VCaP (cell line): ENCODE measurements around the gene RNF182.

Source experiments
- H3K27ac ChIP-seq: fragments of 450-650 bp; 2 replicates; pipeline ENCODE4 v1.5.1; 2017
- TF ChIP-seq, protein P1 (sequence below): fragments of 450-650 bp; conservative IDR thresholded peaks from 2 replicates; pipeline ENCODE4 v1.5.1; 2017; ENCODE audit warnings: mild to moderate bottlenecking, moderate library complexity

RNF182 gene

DNA sequence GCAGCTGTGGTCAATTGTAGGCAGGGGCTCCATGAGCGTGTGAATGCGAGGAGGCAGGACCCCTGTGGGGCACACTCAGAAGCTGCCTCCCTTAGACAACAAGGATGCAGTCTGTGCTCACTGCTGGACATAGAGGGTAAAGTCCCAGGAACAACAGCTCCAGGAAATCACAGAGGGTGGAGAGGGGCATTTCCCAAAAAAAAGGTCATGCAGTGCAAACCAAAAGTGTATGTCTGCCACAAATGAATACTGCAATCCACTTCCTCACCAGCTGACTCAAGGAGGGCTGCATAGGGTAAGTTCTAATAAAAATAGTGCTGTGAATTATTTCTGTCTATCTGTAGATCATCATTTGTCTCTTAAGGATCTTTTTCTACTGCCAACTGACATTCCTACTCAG, 95.8 kb downstream of the RNF182 start:
- no peak overlapping the region for H3K27ac ChIP-seq
- TF ChIP-seq, protein P1, sequence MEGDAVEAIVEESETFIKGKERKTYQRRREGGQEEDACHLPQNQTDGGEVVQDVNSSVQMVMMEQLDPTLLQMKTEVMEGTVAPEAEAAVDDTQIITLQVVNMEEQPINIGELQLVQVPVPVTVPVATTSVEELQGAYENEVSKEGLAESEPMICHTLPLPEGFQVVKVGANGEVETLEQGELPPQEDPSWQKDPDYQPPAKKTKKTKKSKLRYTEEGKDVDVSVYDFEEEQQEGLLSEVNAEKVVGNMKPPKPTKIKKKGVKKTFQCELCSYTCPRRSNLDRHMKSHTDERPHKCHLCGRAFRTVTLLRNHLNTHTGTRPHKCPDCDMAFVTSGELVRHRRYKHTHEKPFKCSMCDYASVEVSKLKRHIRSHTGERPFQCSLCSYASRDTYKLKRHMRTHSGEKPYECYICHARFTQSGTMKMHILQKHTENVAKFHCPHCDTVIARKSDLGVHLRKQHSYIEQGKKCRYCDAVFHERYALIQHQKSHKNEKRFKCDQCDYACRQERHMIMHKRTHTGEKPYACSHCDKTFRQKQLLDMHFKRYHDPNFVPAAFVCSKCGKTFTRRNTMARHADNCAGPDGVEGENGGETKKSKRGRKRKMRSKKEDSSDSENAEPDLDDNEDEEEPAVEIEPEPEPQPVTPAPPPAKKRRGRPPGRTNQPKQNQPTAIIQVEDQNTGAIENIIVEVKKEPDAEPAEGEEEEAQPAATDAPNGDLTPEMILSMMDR, result no peak

DNA sequence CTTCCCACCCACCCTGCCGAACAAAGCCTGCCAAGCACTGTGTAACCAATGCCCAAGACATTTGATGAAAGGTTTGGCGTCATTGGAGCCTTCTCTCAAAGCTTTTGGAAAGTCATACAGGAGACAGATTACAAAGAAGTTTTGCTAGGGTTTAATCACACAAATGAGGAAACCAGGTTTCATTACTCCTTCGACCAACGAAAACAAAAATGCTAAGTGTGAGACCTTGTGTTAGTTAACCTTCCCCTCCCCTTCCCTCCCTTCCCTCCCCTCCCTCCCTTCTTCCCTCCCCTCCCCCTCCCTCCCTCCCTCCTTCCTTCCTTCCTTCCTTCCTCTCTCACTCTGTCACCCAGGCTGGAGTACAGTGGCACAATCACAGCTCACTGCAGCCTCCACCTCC, 96.7 kb downstream of the RNF182 start:
- TF ChIP-seq, protein P1, result no peak
- H3K27ac ChIP-seq, result no peak overlapping the region

DNA sequence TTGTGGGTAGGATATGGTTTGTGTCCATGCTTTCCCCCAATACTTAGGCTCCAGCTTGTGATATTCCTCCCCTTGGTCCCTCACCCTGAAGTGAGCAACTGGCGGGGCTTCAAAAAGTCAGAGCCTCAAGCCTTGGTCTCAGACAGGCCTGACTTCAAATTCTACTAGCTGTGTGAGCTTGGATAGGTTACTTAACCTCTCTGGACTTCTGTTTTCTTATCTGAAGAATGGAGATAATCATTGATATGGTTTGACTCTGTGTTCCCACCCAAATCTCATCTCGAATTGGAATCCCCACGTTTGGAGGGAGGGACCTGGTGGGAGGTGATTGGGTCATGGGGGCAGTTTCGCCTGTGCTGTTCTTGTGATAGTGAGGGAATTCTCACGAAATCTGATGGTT, 97.9 kb downstream of the RNF182 start:
- TF ChIP-seq, protein P1, result no peak
- H3K27ac ChIP-seq, result no peak overlapping the region

DNA sequence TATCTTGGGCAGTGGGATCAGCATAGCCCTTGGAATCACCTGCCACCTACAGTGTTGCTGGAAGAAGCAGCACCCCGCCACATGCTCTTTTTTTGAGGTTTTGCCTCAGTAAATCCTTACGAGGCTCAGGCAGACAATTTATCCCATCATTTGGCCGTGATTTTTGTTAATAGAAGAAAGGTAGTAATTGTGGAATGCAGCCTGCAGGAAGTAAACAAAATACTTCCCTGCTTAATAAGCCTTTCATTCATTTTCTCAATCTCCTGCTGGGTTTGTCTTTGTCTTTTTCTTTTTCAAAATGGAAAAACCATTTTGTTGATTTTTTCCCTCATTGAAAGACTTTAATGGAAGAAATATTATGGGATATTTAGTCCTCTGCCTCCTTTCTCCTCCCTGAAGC, 99.1 kb downstream of the RNF182 start:
- no peak overlapping the region for H3K27ac ChIP-seq

DNA sequence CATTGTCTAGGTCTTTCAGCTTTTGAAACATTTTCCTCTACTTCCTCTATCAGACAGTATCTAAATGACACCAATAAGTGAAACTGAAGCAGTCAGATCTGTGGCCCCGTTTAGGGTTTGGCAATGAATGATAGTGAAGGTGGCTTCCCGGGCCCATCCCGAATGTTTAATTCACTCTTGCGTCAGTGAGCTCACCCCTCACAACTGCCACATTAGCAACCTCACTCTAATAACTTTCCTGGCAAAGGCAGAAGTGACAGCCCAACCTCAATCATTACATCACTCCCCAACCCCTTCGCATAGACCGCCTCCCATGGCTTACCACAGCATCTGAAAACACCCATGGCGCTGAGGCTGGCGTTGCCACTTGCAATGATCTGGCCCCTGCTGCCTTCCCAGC, 100.4 kb downstream of the RNF182 start:
- TF ChIP-seq, protein P1, result no peak
- H3K27ac ChIP-seq, result no peak overlapping the region

More for the DNA sequence above, 99.1 kb downstream of the RNF182 start:
- TF ChIP-seq, protein P1, result no peak

DNA sequence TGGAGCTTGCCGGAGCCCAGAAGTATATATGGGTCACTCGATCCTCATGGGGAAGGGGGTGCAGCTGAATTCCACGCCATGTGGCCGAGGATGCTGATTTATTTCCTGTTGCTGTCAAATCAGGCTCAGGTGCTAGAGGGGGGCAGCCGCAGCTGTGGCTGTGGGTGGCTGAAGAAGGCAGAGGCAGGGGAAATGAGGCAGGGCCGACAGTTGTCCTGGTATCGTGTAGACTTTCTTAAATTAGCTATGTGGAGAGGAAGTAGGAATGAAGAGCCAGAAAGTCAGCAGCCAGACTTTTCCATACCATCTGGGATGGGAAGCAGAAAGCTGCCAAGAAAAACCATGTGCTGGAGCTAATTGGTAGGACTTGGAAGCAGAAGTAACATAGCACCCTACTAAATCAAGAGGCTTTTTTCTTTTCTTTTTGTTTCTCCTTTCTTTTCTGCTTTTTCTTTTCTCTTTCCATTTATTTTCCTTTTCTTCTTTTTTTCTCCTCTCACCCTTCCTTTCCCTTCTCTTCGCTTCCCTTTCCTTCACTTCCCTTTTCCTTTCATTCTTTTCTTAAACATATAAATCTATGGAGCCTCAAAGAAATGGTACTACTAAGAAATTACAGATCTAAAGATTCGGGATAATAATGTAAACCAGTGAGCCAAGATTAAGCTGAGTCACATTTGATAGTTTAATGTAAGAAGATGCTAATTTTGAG, 102.2 kb downstream of the RNF182 start:
- TF ChIP-seq, protein P1, result no peak
- no peak overlapping the region for H3K27ac ChIP-seq

DNA sequence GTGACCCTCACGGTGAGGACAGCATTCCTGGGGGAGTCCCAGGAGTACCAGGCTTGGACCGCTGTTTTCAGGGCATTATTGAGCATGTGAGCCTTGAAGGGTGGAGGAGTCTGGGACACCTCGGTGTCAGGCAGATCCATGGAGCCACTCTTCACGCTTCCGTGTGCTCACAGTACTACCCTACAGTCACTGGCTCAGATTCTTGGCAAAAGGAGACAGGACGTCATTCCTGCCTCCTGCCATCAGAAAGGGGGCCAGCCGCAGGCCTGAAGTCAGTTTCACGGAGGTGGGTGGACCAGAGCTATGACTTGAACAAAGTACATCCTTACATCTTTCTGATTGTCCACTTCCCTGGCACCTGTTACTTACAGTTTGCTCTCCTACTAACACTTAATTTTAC, 103.9 kb downstream of the RNF182 start:
- no peak overlapping the region for H3K27ac ChIP-seq

More for the DNA sequence above, 103.9 kb downstream of the RNF182 start:
- TF ChIP-seq, protein P1, result no peak
